H9 (cell line): Measurements from ENCODE around the gene MALRD1. TPM values are rescaled to one million over a fixed set of nuclear protein-coding genes. Genes with fewer than 3 reads are reported as not detected.

Experiments
- DNase-seq: peaks from one replicate; pipeline ENCODE4 v3.0.0-alpha.2; 2017
- H2AFZ ChIP-seq: one replicate; pipeline ENCODE4 v1.6.1; 2013; ENCODE audit warnings: mild to moderate bottlenecking, low read length, control low read depth, moderate library complexity
- H2AK5ac ChIP-seq: 2 replicates; pipeline ENCODE4 v1.6.1; 2013; ENCODE audit warnings: low read length, control low read depth, mixed read lengths; ENCODE audit not compliant: insufficient read length
- H2BK120ac ChIP-seq: one replicate; pipeline ENCODE4 v1.6.1; 2013; ENCODE audit warnings: low read depth, mild to moderate bottlenecking, low read length, control low read depth, inconsistent platforms; ENCODE audit not compliant: poor library complexity, severe bottlenecking
- H2BK12ac ChIP-seq: 2 replicates; pipeline ENCODE4 v1.6.1; 2013; ENCODE audit warnings: low read length, control low read depth, mixed read lengths, low read depth; ENCODE audit not compliant: insufficient read length
- H2BK15ac ChIP-seq: 2 replicates; pipeline ENCODE4 v1.6.1; 2013; ENCODE audit warnings: low read depth, low read length, control low read depth
- H2BK20ac ChIP-seq: one replicate; pipeline ENCODE4 v1.6.1; 2013; ENCODE audit warnings: low read depth, mild to moderate bottlenecking, low read length, control low read depth, inconsistent platforms; ENCODE audit not compliant: poor library complexity, severe bottlenecking
- H2BK5ac ChIP-seq: 2 replicates; pipeline ENCODE4 v1.6.1; 2013; ENCODE audit warnings: low read length, control low read depth, mixed read lengths; ENCODE audit not compliant: insufficient read length
- H3K14ac ChIP-seq: 2 replicates; pipeline ENCODE4 v1.6.1; 2013; ENCODE audit warnings: low read length, control low read depth; ENCODE audit not compliant: insufficient read depth
- H3K18ac ChIP-seq: 2 replicates; pipeline ENCODE4 v1.6.1; 2013; ENCODE audit warnings: low read depth, mild to moderate bottlenecking, mixed read lengths, low read length, control low read depth; ENCODE audit not compliant: insufficient read length
- H3K23ac ChIP-seq: 2 replicates; pipeline ENCODE4 v1.6.1; 2013; ENCODE audit warnings: low read length, control low read depth, mixed read lengths, low read depth; ENCODE audit not compliant: insufficient read length
- H3K23me2 ChIP-seq: 2 replicates; pipeline ENCODE4 v1.6.1; 2013; ENCODE audit warnings: low read depth, mild to moderate bottlenecking, mixed read lengths, low read length, control low read depth; ENCODE audit not compliant: insufficient read length, poor library complexity, severe bottlenecking
- H3K27ac ChIP-seq: 2 replicates; pipeline ENCODE4 v1.5.1; 2013; ENCODE audit warnings: low read length, control low read depth, mixed read lengths, low read depth; ENCODE audit not compliant: insufficient read length
- H3K27me3 ChIP-seq: 2 replicates; pipeline ENCODE4 v1.6.1; 2013; ENCODE audit warnings: low read length, control low read depth, inconsistent platforms; ENCODE audit not compliant: insufficient read depth
- H3K4ac ChIP-seq: 2 replicates; pipeline ENCODE4 v1.6.1; 2013; ENCODE audit warnings: low read depth, mild to moderate bottlenecking, control low read depth, inconsistent platforms, low read length, moderate library complexity
- H3K4me1 ChIP-seq: 2 replicates; pipeline ENCODE4 v1.6.1; 2013; ENCODE audit warnings: low read length, control low read depth, inconsistent platforms; ENCODE audit not compliant: insufficient read depth
- H3K4me2 ChIP-seq: 2 replicates; pipeline ENCODE4 v1.6.1; 2013; ENCODE audit warnings: low read length, control low read depth, mixed read lengths; ENCODE audit not compliant: insufficient read length, insufficient read depth
- H3K56ac ChIP-seq: 2 replicates; pipeline ENCODE4 v1.6.1; 2013; ENCODE audit warnings: low read depth, mild to moderate bottlenecking, mixed read lengths, low read length, control low read depth; ENCODE audit not compliant: insufficient read length
- H3K79me1 ChIP-seq: 2 replicates; pipeline ENCODE4 v1.6.1; 2013; ENCODE audit warnings: low read depth, mild to moderate bottlenecking, moderate library complexity, low read length, control low read depth, inconsistent platforms; ENCODE audit not compliant: insufficient read depth, poor library complexity, severe bottlenecking
- H3K79me2 ChIP-seq: 2 replicates; pipeline ENCODE4 v1.6.1; 2013; ENCODE audit warnings: low read length, control low read depth, inconsistent platforms; ENCODE audit not compliant: insufficient read depth
- H3K9ac ChIP-seq: 2 replicates; pipeline ENCODE4 v1.6.1; 2013; ENCODE audit warnings: low read length, control low read depth, mixed read lengths; ENCODE audit not compliant: insufficient read length; ENCODE audit errors: extremely low read depth
- H3K9me3 ChIP-seq: one replicate; pipeline ENCODE4 v1.6.1; 2013; ENCODE audit warnings: low read depth, low read length, inconsistent platforms; ENCODE audit not compliant: control insufficient read depth
- H3T11ph ChIP-seq: one replicate; pipeline ENCODE4 v1.6.1; 2013; ENCODE audit warnings: mild to moderate bottlenecking, low read length, control low read depth, inconsistent platforms
- H4K20me1 ChIP-seq: one replicate; pipeline ENCODE4 v1.6.1; 2013; ENCODE audit not compliant: control insufficient read depth, insufficient read length, insufficient read depth
- H4K5ac ChIP-seq: 2 replicates; pipeline ENCODE4 v1.6.1; 2013; ENCODE audit warnings: low read depth, mild to moderate bottlenecking, mixed read lengths, low read length, control low read depth; ENCODE audit not compliant: insufficient read length
- H4K8ac ChIP-seq: replicated peaks from 2 replicates; pipeline ENCODE4 v1.6.1; 2013; ENCODE audit warnings: low read length, control low read depth, mixed read lengths, low read depth; ENCODE audit not compliant: insufficient read length
- H4K91ac ChIP-seq: 2 replicates; pipeline ENCODE4 v1.6.1; 2013; ENCODE audit warnings: low read depth, mild to moderate bottlenecking, moderate library complexity, mixed read lengths, low read length, control low read depth; ENCODE audit not compliant: insufficient read length
- H3K27ac Mint-ChIP-seq, 3 experiments: 2 replicates in 2 of 3; 3 replicates in 1 of 3; pipeline ENCODE4 v1.8.0; 2020 to 2021; ENCODE audit warnings: mixed read lengths in 3 of 3, mild to moderate bottlenecking in 1 of 3, moderate library complexity in 1 of 3
- H3K27me3 Mint-ChIP-seq: 2 replicates; pipeline ENCODE4 v1.8.0; 2021; ENCODE audit warnings: low read depth, mild to moderate bottlenecking, moderate library complexity, mixed read lengths
- H3K36me3 Mint-ChIP-seq, 3 experiments: 2 replicates in 2 of 3; 3 replicates in 1 of 3; pipeline ENCODE4 v1.8.0; 2020 to 2021; ENCODE audit warnings: low read depth in 3 of 3, mixed read lengths in 3 of 3; ENCODE audit not compliant: insufficient read depth in 1 of 3
- H3K4me1 Mint-ChIP-seq, 2 experiments: 2 replicates each; pipeline ENCODE4 v1.8.0; 2020; ENCODE audit warnings: mixed read lengths in 2 of 2
- H3K4me3 Mint-ChIP-seq, 2 experiments: 2 replicates in 1 of 2; 3 replicates in 1 of 2; pipeline ENCODE4 v1.8.0; 2020 to 2021; ENCODE audit warnings: mild to moderate bottlenecking in 2 of 2, mixed read lengths in 2 of 2, moderate library complexity in 1 of 2
- H3K9me3 Mint-ChIP-seq, 2 experiments: 2 replicates in 1 of 2; 3 replicates in 1 of 2; pipeline ENCODE4 v1.8.0; 2020; ENCODE audit warnings: mild to moderate bottlenecking in 2 of 2, mixed read lengths in 2 of 2, moderate library complexity in 1 of 2
- WGBS: extraction: QIAGEN DNeasy Blood & Tissue Kit; methylation state at CpG from one replicate; pipeline ENCODE4 v1.1.7; 2013; ENCODE audit warnings: missing lambda C conversion rate, low lambda C conversion rate, mixed read lengths; ENCODE audit not compliant: insufficient read length; ENCODE audit errors: extremely low coverage; 5-methylcytosine and 5-hydroxymethylcytosine counted together
- total RNA-seq: library from RNA; stranded (reverse); gene quantifications from 2 replicates; pipeline ENCODE4 v1.2.1, GENCODE V29; 2021
- TF ChIP-seq, protein P1 (sequence below): fragments of 200-600 bp; sonication (generic); conservative IDR thresholded peaks from 3 replicates; pipeline ENCODE4 v1.8.0; 2021; ENCODE audit warnings: antibody characterized with exemption, mild to moderate bottlenecking

The MALRD1 gene
- total RNA-seq, 1 experiment from 2014 or later = 0.20 TPM

GRCh38 chr10:19373988-19374387 is 325.4 kb downstream of the MALRD1 start:
- Histone ChIP-seq H3K23ac (no peak overlapping the region), H3K27ac (no peak overlapping the region), H2BK120ac (no peak overlapping the region), H2AFZ (no peak overlapping the region), H3K4me2 (no peak overlapping the region), H2BK15ac (no peak overlapping the region), H3K14ac (no peak overlapping the region), H3K23me2 (no peaks in the 10 kb centered on the region), H3K4ac (no peak overlapping the region), H2BK12ac (no peak overlapping the region), H3K9ac (no peak overlapping the region), H4K91ac (no peak overlapping the region), H2BK20ac (no peak overlapping the region), H3K79me2 (no peaks in the 10 kb centered on the region), H3T11ph (no peak overlapping the region), H4K5ac (no peak overlapping the region), H3K4me1 (no peaks in the 10 kb centered on the region; the same call in 1 of the 2 replicates), H2AK5ac (no peak overlapping the region), H2BK5ac (no peak overlapping the region), H4K20me1 (no peaks in the 10 kb centered on the region), H4K8ac (no peak overlapping the region), H3K9me3 (no peaks in the 10 kb centered on the region), H3K27me3 (no peaks in the 10 kb centered on the region), H3K56ac (no peak overlapping the region), H3K18ac (no peak overlapping the region), H3K79me1 (no peaks in the 10 kb centered on the region)
- TF ChIP-seq, protein P1, sequence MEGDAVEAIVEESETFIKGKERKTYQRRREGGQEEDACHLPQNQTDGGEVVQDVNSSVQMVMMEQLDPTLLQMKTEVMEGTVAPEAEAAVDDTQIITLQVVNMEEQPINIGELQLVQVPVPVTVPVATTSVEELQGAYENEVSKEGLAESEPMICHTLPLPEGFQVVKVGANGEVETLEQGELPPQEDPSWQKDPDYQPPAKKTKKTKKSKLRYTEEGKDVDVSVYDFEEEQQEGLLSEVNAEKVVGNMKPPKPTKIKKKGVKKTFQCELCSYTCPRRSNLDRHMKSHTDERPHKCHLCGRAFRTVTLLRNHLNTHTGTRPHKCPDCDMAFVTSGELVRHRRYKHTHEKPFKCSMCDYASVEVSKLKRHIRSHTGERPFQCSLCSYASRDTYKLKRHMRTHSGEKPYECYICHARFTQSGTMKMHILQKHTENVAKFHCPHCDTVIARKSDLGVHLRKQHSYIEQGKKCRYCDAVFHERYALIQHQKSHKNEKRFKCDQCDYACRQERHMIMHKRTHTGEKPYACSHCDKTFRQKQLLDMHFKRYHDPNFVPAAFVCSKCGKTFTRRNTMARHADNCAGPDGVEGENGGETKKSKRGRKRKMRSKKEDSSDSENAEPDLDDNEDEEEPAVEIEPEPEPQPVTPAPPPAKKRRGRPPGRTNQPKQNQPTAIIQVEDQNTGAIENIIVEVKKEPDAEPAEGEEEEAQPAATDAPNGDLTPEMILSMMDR = no peak
- Mint-ChIP-seq H3K36me3 (no peaks in the 10 kb centered on the region), H3K27me3 (no peaks in the 10 kb centered on the region), H3K4me3 (no peak overlapping the region; a peak in 1 of 5 replicates), H3K27ac (peak overlapping the region in 2 of 3 experiments; percentile 33 to 65; a peak in 2 of 7 replicates), H3K9me3 (no peaks in the 10 kb centered on the region), H3K4me1 (peaks cover 12 to 13% of the 10 kb centered on the region in 2 experiments)
- WGBS = no CpG with 5 or more reads among the region's 3 CpGs
- no peak for DNase-seq
